NCI-H82 (cell line): ENCODE measurements around the gene P4HB.

Experiments
- DNase-seq: peaks from one replicate; lab custom pipeline; 2025; lab: John Stamatoyannopoulos, UW

P4HB gene

DNA sequence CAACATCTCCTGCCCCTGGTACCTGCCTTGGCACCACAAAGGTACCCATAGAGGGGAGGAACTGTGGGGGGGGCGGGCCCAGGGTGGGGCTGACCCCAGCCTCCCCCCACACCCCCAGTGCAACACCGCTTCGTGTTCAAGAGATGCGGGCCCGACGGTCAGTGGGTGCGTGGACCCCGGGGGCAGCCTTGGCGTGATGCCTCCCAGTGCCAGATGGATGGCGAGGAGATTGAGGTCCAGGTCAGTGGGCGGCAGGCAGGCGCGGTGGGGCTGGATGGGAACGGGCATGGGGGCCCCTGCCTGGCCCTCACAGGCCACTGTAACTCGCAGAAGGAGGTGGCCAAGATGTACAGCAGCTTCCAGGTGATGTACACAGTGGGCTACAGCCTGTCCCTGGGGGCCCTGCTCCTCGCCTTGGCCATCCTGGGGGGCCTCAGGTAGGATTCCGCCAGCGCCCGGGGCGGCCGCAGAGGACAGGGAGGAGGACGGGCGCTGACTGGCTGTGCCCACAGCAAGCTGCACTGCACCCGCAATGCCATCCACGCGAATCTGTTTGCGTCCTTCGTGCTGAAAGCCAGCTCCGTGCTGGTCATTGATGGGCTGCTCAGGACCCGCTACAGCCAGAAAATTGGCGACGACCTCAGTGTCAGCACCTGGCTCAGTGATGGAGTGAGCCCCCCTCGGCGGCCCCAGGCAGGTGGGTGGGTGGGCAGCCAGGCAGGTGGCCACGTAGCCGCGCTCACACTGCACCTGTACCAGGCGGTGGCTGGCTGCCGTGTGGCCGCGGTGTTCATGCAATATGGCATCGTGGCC lies 49.2 kb downstream of the P4HB start:
- no peak for DNase-seq

GRCh38 chr17:81810476-81810875 lies 49.9 kb downstream of the P4HB start:
- no peak for DNase-seq

DNA sequence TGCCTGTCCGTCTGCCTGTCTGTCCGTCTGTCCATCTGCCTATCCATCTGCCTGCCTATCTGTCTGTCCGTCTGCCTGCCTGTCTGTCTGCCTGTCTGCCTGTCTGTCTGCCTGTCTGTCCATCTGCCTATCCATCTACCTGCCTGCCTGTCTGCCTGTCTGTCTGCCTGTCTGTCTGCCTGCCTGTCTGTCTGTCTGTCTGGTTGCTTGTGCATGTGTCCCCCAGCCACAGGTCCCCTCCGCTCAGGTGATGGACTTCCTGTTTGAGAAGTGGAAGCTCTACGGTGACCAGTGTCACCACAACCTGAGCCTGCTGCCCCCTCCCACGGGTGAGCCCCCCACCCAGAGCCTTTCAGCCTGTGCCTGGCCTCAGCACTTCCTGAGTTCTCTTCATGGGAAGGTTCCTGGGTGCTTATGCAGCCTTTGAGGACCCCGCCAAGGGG lies 50.8 kb downstream of the P4HB start:
- no peak for DNase-seq

DNA sequence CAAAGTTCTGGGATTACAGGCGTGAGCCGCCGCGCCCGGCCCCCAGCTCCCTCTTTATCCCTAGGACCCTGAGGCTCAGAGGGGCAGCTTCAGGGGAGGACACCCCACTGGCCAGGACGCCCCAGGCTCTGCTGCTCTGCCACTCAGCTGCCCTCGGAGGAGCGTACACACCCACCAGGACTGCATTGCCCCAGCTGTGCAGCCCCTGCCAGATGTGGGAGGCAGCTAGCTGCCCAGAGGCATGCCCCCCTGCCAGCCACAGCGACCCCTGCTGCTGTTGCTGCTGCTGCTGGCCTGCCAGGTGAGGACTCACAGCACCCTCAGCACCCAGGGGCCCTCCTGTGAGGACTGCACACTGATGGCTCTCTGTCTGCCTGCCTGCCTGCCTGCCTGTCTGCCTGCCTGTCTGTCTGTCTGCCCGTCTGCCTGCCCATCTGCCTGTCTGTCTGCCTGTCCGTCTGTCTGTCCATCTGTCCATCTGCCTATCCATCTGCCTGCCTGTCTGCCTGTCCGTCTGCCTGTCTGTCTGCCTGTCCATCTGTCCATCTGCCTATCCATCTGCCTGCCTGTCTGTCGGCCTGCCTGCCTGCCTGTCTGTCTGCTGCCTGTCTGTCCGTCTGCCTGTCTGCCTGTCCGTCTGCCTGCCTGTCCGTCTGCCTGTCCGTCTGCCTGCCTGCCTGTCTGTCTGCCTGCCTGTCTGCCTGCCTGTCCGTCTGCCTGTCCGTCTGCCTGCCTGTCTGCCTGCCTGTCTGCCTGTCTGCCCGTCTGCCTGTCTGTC lies 51.4 kb downstream of the P4HB start:
- DNase-seq = no peak

GRCh38 chr17:81807839-81808238 lies 52.5 kb downstream of the P4HB start:
- no peak for DNase-seq

GRCh38 chr17:81807210-81807719 lies 53.1 kb downstream of the P4HB start:
- no peak for DNase-seq

GRCh38 chr17:81806461-81807209 lies 53.7 kb downstream of the P4HB start:
- no peak for DNase-seq

DNA sequence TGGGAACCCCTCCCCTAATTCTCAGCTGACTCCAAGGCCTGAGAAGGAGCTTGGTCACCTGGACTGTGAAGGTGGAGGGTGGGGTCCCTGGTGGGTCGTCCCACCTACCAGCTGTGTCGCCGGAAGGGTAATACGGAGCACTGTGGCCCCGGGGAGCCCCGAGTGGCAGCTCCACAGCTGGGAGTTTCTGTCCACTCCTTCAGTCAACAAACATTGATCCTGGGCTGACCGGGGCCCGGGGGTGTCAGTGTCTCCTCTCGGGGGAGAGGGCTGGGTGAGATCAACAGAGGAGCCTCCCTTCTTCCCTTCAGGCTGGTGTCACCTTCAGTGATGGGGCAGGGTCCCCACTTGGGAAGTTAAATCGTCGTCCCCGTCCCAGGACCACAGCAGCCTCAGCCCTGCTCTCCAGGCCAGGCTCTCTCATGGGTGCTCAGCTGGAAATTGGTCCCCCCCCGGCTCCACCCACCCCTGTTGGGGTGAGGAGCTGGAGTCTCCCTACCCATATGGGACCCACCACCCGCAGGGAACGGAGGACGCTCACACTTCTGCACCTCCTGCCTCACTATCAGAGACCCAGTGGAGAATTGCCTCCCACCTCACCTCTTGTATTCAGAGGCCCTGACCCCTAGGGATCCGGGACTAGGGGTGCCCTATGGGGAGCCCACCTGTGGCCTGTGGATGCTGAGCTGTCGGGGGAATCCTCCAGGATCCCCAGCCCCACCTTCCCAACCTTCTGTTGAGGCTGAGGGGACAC lies 54.5 kb downstream of the P4HB start:
- DNase-seq = no peak

GRCh38 chr17:81804559-81805399 lies 55.6 kb downstream of the P4HB start:
- no peak for DNase-seq

GRCh38 chr17:81803728-81804558 lies 56.4 kb downstream of the P4HB start, which contains the start of gene GCGR:
Gene GCGR (plus strand): TSS chr17:81804150. CDS start chr17:81809019, 4,869 bp downstream.
- DNase-seq = no peak

DNA sequence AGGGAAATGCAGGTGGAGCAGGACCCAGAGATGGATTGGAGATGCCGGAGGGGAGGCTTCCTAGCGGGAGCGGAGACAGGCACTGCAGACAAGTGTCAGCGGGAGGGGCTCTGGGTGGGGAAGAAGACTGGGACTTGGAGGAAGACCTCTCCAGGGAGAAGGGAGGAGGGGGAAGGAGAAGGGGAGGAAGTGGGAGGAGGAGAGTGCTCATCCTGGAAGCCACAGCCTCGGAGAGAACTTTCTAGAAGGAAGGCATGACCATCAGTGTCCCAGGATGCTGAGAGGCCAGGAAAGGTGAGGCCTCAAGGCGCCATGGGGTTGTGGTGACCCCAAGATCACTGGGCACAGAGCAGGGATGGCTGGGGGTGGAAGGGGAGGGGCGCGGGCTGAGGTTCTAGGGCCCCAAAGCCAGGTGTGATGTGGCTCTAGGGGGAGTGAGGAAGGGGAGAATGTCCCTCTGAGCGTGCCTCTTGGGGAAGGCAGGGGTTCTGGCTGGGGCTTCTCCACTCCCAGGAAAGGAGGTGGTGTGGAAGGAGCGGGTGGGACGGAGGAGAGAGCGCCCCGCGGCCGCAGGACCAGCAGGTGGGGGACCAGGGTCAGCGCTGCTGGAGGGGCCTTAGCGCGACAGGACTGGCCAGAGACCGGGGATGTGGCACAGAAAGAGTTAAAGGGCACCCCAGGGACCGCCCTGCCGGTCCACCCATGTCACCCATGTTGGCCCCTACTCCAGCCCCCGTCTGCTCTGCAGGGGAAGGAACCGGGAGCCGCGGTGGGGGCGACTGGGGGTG lies 57.3 kb downstream of the P4HB start:
- no peak for DNase-seq

DNA sequence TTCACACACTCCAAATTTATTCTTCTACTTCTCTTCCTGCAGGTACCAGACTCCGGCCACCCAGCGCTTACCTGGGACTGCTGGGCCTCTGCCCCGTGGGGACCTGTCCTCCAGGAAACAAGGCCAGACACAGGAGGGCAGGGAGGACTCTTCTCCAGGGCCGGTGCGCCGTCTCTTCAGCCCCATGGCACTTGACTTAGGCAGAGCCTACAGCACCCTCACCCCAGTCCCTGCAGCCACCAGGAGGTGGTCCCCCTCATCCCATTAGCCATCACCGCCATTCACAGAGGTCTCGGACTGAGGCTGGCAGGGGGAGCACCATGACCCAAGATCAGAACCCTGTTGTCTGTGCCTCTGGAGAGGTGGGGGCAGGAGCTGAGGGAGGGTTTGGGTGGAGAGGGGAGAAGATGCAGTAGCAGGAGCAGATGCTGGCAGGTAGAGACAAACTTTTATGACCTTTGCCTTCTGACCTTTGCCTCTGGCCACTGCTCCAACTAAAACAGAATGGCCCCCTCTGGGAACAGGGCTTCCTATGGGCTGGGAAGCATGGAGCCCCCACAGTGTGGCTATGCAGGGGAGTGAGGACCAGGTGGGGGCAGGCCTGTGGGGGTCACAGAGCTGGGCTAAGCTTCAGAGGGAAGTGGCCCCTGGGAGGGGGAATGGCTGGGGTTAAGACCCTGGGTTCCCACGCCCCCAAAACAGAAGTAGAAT lies 58.1 kb downstream of the P4HB start:
- DNase-seq = no peak

DNA sequence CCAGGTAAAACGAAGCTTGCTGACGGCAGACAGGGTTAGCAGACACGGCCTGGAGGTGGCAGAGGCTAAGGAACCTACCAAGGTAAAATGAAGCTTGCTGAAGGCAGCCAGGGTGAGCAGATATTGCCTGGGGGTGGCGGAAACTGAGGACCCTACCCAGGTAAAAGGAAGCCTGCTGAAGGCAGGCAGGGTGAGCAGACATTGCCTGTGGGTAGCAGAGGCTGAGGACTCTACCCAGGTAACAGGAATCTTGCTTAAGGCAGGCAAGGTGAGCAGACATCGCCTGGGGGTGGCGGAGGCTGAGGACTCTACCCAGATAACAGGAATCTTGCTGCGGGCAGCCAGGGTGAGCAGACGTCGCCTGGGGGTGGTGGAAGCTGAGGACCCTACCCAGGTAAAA lies 59.0 kb downstream of the P4HB start:
- DNase-seq = no peak

- no peak for DNase-seq
These were observed 65.8 kb downstream of the P4HB start for GRCh38 chr17:81794509-81794908.

- no peak for DNase-seq
These were observed 66.3 kb downstream of the P4HB start for GRCh38 chr17:81794074-81794476.
